GM12892 (cell line): Measurements from ENCODE around the gene APOBEC3B.

Experiments used
- POLR2A ChIP-seq: IDR thresholded peaks from 2 replicates; pipeline ENCODE4 v1.6.1; 2011; ENCODE audit warnings: low read depth, low read length, control low read depth
- POLR2AphosphoS5 ChIP-seq: IDR thresholded peaks from 2 replicates; pipeline ENCODE4 v1.6.1; 2011; ENCODE audit warnings: low read depth, low read length, control low read depth

DNA sequence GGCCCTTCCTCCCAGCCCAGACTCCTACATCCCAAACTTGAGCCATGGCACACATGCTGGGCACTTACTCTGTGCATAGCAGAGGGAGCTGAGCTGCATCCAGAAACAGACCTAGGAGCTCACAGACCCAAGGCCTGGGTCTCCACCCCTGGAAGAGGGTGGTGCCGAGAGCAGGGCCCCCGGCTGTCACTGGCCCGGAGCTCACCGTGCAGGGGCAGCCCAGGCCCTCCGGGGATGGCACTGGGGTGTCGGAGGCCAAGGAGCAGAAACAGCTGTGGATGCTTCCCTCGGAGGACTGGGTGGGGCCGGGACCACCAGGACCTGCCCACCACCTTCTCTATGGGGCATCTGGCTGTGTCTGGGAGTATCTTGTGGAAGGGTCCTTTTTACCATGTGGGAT lies 29.1 kb upstream of the APOBEC3B start:
- TF ChIP-seq POLR2A, result no peak
- TF ChIP-seq POLR2AphosphoS5, result no peak
